NCI-H1092 treated with DMSO at 0.1 percent for 48 hours (cell line): ENCODE measurements around the gene FAM222B.
"Not testable (repeated sequence)": the region's sequence is repeated elsewhere in the genome, so short reads cannot be mapped to it uniquely, and the experiment has no call there.

Experiments used
- DNase-seq: peaks from one replicate; lab custom pipeline; 2025; lab: John Stamatoyannopoulos, UW

The FAM222B gene

GRCh38 chr17:28745786-28746411, 96.7 kb downstream of the FAM222B start:
- no peak for DNase-seq

GRCh38 chr17:28744972-28745785, 97.4 kb downstream of the FAM222B start:
- DNase-seq, result peak; percentile 48

GRCh38 chr17:28744104-28744971, 98.3 kb downstream of the FAM222B start:
- DNase-seq, result peak; percentile 25

- peak; percentile 80 for DNase-seq
These were observed 99.1 kb downstream of the FAM222B start, which contains the start of gene TRAF4 for GRCh38 chr17:28743243-28744103. Gene TRAF4, plus strand, starts transcription at chr17:28744011. Its CDS starts 102 bp downstream, at chr17:28744113.

GRCh38 chr17:28741358-28742349, 100.9 kb downstream of the FAM222B start:
- no peak for DNase-seq

- no peak for DNase-seq
These were observed 101.9 kb downstream of the FAM222B start for GRCh38 chr17:28740406-28741357.

GRCh38 chr17:28738680-28739384, 103.8 kb downstream of the FAM222B start:
- no peak for DNase-seq

- DNase-seq, result no peak
These were observed 104.6 kb downstream of the FAM222B start for GRCh38 chr17:28737770-28738679.

GRCh38 chr17:28737316-28737715, 105.3 kb downstream of the FAM222B start:
- no peak for DNase-seq

GRCh38 chr17:28735913-28736769, 106.4 kb downstream of the FAM222B start:
- DNase-seq, result not testable (repeated sequence)

GRCh38 chr17:28735242-28735722, 107.3 kb downstream of the FAM222B start:
- DNase-seq, result no peak

- DNase-seq, result no peak
These were observed 107.8 kb downstream of the FAM222B start for GRCh38 chr17:28734712-28735241.

- no peak for DNase-seq
These were observed 109.2 kb downstream of the FAM222B start for GRCh38 chr17:28733346-28733745.

GRCh38 chr17:28729950-28730330, 112.7 kb downstream of the FAM222B start:
- no peak for DNase-seq

GRCh38 chr17:28728364-28729200, 114.0 kb downstream of the FAM222B start, which contains the start of gene NEK8:
Gene NEK8, plus strand, starts transcription at chr17:28728788. Its CDS starts 26 bp downstream, at chr17:28728814.
- peak; percentile 87 for DNase-seq
